ENCODE measurements around the gene CNPY4.
A peak's percentile ranks its signal among the peaks of the same experiment; 100 is the strongest.

CNPY4 gene

DNA sequence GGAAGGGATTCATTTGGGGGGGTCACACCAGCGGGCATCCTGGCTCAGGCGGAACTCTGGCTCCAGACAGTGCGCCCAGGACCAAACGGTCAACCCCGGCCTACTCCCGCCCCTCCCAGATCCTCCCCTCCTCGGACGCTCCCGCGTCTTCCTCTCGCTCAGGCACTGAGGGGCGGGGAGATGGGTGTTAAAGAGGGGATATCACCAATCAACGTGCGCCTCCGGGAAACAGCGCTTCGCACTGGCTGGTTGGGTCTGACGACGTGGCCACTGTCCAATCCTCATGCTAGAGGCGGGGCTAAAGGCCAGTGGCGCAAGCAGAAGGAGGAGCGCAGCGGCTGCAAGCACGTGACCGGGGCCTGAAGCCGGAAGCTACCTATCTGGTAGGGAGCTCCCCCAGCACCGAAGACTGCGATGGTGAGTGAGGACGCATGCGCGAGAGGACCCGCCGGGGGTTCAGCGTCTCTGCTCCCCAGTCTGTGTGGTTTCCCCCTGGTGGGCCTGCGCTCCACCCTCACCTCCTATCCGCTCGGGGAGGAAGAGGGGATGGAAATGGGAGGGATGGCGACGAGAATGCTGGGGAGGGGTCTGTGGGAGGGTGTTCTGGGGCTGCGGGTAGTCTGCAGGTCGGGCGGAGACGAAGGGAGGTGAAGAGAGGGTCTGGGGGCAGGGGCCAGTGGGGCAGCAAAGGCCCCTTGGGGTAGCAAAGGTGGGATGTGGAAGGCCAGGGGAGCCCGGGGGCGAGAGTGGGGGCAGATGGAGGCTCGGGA lies 29.3 kb downstream of the CNPY4 start, which contains the start of gene LAMTOR4:
LAMTOR4 (plus strand) TSS at position 360 of the 770 bp plus-strand sequence; CDS start at position 415, 55 bp downstream.
- DNase-seq (ENCODE audit: low read depth): peak; percentile 99

DNA sequence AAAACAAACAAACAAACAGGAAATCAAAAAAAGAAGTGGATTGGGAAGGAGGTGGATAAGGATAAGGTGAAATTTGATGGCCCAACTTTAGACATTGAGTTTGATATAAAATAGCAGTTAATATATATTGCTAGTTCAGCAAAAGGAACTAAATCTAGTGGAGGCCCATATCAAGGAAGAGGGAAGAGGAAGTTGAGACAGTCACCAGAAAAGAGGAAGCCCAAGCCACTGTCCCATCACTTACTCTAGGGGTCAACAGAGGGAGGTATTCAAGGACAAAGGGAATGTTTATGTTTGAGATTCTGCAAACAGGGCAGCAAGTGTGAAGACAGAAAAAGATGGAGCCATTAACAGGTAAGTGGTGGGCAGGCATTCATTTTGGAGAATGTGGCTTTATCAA lies 33.0 kb downstream of the CNPY4 start:
- DNase-seq (ENCODE audit: low read depth): no peak

DNA sequence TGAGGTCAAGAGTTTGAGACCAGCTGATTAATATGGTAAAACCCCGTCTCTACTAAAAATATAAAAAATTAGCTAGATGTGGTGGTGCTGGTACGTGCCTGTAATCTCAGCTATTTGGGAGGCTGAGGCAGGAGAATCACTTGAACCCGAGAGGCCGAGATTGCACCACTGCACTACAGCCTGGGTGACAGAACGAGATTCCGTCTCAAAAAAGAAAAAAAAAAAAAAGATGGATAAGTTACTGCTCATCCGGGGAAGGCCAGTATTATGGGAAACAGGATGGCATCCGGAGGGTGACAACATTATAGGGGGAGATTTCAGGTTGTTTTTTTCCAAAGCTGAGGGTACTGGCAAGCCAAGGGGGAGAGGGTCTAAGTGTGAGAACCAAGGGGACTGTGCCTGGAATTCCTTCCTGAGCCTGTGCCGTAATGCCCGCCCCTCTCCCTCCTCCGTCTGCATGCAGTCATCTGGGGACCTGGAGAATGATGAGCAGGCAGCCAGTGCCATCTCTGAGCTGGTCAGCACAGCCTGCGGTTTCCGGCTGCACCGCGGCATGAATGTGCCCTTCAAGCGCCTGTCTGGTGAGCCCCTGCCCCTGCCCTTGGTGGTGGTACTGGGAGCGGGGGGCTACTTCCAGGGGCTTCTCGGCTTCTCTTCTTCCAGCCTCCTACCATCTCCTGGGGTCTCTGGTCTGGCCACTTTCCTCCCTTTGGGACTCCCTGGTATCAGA lies 33.7 kb downstream of the CNPY4 start:
- DNase-seq (ENCODE audit: low read depth): no peak

DNA sequence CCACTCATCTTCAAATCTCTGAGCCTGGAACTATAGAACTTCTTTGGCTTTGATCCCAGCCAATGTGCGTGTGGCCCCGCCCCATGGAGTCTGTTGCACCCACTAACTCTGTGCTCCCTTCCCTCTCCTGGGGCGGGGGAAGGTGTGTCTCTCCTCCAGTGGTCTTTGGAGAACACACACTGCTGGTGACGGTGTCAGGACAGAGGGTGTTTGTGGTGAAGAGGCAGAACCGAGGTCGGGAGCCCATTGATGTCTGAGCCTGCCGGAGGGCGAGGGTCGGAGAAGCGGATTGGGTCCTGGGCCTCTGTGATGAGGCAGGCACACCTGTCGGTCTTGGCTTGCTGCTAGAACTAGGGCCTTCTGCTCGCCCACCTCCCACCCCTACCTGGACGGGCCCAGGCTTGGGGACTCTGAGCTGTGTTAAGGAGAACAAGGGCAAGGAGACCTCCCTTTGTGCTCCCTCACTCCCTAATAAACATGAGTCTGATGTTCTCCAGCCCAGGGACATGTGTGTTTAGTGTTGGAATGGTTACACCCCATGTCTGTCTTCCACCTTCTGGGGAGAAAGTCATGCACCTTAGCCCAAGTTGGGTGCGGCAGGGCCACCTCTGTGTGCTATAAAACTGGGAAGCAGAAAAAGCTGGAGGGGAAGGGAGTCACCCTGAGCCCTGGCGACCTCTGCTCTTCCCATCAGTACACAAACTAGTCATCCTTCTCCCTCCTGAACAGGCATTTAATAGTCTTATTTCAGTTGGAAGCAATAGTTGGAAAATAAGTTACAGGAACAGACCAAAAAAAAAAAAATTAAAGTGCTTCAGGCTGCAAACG lies 34.5 kb downstream of the CNPY4 start:
- no peak for DNase-seq (ENCODE audit: low read depth)

DNA sequence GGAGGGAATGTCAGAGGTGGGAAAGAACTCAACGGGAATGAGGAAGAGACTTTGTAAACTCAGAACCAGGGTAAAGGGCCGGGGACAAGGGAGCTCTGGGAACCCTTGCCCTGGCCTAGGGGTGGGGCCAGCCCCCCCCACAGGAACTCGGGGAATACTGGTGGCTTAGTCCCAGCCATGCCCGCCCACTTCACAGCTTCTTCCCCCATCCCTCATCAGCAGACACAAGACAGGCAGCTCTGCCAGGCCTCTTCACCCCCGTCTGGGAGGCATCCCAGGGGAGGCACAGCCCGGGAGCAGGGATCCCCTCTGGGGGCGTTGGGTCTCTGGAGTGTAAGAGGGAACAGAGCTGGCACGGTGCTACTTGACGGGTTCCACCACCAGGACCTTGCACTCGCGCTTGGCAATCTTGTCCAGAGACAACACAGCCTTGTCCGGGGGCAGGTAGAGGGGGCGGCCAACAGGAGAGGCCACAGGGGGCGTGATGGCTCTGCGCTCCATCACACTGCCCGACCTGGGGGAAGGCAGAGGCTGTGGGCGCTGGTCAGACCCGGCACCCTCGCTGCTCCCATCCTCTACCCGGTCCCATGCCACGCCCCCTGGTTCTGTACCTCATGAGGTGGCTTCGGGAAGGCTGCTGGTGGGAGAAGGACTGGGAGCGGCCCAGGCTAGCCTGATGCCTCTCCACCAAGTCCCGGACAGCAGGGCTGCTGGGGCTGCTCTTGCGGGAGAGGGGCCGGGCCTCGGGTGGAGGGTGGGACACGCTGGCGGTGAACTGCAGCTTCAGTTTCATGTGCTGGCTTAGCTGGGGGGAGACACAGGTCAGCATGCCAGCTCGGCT lies 35.4 kb downstream of the CNPY4 start:
- DNase-seq (ENCODE audit: low read depth): no peak

DNA sequence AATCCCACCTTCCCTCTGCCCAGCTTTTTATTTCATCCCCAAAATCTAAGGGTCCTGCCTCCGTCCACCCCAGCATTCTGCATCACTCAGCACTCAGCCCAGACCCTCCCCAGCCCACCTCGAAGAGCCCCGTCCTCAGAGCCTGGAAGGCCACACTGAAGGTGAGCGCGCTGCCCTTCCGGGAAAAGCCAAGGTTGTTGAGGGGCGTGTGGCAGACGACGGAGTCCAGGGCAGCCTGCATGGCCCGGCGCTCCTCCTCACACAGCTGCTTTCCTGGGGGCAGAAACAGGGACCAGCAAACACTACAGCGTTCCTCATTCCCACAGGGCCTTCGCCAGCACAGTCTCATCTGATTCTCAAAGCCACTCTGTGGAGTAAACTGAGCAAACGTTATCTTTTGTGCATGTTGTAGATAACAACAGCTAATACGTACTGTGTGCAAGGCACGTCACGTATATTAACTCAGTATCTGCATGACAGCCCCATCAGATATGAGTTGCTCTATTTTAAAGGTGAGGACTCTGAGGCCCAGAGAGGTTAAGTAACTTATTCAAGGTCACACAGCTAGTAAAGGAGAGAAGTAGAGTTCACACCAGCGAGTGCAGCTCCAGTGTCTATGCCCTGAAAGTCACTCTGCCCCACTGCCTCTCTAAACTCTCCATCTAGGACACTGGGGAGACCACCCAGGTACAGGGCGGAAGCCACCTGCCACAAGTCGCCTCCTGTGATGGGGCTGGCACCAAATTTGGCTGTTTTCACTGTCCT lies 36.3 kb downstream of the CNPY4 start:
- no peak for DNase-seq (ENCODE audit: low read depth)

DNA sequence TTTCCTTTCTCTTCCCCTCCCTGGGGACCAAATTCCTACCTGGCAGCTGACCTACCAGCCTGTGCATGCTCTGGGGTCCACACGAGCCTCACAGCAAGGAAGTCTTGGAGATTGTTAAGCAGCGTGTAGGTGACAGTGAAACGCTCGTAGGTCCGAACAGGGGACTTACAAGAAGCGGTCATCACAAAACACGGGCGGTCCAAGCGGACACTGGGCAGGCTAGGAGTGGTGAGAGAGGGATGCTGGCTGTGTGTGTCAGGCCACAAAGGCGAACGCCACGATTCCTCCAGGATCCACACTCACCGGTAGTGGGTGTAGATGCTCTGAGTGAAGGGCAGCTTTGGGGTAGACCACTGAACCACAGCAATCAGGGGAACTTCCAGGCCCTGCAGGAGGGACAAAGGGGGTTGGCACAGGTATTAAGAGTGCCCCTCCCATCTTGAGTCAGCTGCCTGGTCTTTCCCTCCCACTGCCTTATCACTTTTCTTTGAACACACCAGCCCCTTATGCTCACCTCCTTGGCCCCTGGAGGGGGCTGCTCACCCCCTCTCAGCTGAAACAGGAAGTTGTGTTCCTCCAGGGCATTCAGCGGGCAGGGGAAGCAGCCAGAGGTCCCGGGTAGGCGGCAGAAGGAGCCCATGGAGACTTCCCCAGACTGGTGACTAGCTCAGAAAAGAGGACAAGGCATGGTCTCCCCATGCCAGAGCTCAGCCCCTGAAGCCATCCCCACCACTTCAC lies 37.1 kb downstream of the CNPY4 start:
- no peak for DNase-seq (ENCODE audit: low read depth)

DNA sequence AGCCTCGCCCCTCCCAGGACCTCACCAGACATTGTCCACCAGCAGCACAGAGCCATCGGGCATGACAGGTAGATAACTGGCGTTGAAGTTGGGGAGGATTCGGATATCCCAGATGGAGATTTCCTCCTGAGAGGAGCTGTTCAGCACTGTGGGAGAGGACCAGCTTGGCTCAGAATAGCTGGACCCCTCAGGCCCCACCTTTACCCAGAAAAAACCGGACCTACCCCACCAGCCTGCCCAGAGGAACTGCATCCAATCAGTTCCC lies 37.6 kb downstream of the CNPY4 start:
- DNase-seq (ENCODE audit: low read depth): no peak

DNA sequence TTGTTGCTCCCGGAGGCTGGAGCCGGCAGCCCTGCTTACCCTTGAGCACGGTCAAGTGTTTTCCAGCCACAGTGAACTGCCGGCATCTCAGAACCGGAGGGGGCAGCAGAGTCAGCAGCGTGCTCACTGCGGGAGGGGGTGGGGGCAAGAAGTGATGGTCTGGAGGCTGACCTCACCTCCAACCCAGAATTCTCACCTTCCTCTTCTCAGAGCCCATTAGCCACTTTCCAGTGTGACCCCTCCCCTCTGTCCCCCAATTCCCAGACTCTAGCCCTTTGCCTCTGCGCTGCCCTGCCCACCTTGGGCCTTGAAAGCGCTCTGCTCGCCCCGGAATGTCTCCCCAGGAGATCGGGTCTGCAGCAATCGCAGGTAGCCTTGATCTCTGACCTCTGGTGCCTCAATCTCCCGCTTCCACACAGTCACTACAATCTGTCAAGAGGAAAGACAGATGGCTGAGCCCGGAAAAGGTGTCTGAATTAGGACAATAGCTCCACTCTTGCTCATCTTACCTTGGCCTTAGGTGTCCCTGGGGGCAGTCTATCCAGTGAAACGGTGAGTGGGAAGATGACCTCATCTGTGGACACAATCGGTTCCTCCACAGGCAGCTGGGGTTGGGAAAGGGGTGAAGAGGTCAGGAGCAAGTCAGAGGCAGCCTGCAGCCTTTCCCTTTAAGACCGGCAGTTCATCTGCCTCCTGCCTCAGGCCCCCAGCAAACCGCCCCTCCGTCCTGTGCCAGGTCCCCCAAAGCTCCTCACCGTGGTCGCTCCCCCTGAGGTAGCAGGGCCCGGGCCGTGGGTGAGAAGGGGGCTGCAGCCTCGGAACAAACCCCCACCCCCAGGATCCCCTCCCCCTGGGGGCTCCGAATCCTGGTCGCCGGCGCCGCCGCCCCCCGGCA lies 38.1 kb downstream of the CNPY4 start:
- peak; percentile 74 for DNase-seq (ENCODE audit: low read depth)

DNA sequence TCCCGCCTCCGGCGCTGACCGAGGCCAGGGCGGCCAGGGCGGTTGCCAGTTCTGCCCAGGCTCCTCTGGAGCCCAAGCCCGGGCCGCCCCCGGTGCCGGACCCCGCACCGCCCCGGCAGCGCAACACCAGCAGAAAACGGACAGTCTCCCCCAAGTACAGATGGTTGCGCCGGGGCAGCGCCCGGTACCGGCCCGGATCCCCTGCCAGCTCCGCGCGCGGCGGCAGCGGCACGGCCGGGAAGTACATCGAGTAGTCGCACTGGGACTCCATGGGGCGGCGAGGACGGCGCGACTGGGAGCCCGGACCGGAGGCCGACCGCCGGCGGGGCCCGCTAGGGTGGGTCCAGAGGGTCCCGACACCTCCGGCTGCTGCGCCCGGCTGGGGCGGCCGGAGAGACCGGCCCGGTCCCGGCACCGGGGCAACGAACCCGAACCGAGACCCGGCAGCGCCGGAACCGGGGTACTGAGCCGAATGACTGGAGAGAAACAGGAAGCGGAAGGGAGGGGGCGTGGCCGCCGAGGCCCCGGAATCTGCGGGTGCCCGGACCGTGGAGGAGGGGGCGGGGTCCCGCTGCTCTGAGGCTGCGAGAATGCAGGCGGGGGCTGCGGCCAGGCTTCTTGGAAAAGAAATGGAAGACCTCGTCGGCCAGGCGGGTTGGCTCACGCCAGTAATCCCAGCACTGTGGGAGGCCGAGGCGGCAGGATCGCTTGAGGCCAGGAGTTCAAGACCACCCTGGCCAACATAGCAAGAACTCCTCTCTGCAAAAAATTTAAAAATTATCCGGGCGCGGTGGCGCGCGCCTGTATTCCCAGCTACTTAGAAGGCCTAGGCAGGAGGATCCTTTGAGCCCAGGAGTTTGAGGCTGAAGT lies 39.0 kb downstream of the CNPY4 start, which contains the start of gene TRAPPC14:
TRAPPC14 (minus strand) TSS at position 495 of the 870 bp plus-strand sequence; CDS start at position 271, 224 bp downstream.
- DNase-seq (ENCODE audit: low read depth): peak; percentile 80

DNA sequence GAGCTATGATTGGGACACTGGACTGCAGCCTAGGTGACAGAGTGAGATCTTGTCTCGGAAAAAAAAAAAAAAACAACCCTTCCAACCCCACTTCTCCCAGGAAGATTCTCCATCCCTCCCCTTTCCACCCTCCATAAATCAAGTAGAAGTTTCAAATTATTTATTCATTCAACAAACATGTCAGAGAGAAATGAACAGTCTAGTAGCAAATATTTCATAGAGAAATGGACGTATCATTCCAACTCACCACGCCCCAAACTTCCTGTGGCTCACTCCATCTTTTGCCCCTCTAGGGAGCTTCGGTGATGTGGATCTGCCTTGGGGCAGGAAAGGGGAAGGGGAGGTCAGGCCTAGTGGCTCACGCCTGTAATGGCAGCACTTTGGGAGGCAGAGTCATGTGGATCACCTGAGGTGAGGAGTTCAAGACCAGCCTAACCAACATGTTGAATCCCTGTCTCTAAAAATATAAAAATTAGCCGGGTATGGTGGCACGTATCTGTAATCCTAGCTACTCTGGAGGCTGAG lies 39.7 kb downstream of the CNPY4 start:
- no peak for DNase-seq (ENCODE audit: low read depth)

DNA sequence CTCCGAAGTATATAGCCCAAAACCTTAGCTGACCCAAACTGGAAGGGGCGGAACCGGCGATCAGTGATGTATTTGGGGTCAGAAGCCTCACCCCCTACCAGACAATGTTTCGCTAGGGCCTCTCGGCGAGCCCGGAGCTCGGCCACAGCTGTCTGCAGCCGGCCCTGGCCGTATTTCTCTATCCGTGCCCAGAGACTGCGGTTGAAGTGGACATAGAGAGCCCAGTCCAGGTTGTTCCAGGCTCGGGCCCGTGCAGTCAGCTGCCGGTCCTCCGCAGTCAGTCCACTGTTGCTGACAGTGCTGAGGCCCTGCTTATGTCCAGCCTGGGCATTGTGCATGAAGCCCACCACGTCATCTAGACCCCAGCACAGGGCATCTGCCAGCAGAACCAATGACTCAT lies 40.6 kb downstream of the CNPY4 start:
- no peak for DNase-seq (ENCODE audit: low read depth)

DNA sequence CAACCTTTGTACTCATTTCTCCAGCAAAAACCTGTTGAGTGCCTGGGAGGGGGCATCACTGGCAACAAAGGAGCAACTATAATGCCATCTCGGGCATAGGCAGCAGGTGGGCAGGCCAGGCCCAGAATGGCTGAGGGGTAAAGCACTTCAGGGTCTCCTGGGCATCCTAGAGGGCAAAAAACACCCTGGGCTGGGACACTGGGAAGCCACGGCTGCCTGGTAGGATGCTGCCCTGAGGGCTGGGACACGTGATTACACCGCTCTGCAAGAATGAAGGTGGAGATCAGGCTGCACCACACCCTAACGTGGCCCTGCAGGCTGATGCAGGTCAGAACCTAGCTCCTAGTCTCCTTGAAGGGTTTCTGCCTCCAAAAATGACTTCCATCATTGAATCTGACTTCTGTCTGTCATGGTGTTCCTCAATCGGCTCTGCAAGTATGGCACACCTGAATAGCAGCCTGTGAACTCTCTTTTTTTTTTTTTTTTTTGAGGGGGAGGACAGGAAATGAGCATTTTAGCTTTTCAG lies 43.6 kb downstream of the CNPY4 start:
- DNase-seq (ENCODE audit: low read depth): no peak

DNA sequence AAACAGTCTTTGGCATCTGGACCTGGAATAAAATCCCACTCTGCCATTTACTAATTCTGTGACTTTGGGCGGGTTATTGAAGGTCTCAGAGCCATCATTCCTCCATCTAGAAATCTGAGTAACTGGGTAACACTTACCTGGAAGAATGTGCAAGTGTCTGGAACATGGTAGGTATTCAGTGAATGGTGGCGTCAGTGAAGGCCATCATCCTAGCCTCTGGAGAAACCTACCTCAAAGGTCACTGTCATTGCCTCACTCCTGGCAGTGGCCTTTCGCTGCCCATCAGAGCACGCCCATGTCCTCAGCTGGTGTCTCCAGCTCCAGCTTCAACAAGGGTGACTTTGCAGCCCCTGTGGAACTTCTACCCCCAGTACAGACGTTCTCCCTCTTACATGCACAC lies 44.4 kb downstream of the CNPY4 start:
- DNase-seq (ENCODE audit: low read depth): no peak

DNA sequence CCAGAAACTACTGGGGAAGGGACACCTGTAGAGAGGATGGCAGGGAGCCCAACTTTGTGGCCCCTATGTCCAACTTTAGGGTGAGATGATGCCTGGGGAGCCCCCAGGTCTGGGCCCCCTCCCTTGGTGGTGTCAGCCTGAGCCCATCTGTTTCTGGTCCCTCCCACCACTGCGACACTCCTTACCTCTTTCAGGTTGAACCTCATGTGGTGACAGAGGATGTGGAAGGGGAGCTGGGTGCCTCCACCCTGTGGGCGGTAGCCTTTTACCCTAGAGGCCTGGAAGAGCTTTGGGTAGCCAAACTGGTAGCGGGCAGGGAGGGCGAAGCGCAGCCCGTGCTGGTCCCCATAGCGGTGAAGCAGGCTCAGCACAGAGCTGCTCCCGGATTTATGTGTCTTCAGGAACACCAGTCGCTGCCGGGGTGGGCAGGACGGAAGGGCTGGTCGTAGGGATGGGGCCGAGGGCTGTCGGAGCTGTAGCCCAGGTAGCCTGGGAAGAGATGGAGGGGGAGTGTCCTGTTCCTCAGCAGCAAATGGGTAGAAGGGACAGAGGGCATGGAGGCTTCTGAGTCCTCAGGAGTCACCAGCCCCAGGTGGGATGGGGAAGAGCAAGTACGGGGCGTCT lies 47.0 kb downstream of the CNPY4 start:
- no peak for DNase-seq (ENCODE audit: low read depth)

DNA sequence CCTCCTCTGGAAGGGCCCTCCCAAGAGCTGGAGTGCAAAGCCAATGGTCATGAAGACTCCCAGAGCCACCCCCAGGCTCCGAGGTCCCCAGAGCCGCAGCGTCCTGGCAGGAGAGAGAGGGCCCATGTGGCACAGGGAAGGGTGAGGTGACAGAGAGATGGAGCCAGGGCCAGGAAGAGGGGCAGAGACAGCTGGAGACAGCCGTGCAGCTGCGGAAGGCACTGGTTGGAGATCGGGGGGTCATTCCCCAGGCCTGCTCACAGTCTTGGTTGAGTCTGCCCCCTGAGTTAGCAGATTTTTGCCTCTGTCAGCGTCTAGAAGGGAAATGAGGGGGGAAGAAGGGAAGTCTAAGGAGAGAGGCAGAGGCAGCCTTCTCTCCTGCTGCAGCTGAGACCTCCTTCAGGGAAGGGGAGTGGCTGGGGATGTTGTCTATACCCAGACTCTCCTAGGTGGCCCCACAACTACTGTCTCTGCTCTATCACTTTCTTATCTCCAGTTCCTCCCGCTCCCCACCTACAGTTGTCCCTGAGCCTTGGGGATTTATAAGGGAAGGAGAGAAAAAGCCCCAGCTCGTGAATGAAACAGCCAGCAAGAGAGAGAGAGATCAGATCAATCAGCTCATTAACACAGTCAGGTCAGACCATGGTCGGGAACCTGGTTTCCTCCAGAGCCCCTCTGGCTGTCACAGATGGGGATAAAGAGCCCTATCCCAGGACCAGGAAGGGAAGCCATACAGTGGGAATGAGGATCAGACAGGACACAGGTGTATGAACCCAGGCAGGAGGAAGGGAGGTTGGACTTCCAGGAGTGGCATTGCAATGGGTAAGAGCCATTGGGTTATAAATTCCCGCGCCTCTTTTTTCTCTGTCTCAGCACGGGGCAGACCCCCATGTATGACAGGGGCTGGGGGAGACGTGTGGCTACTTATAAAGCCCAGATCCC lies 47.8 kb downstream of the CNPY4 start:
- DNase-seq (ENCODE audit: low read depth): no peak
